GM12873 (cell line): ENCODE measurements around the gene PHACTR3.

Experiments used
- CTCF ChIP-seq: IDR thresholded peaks from 2 replicates; pipeline ENCODE4 v1.5.1; 2012; ENCODE audit warnings: low read depth, mild to moderate bottlenecking, moderate library complexity, low read length, control low read depth; ENCODE audit not compliant: insufficient read depth; ENCODE audit errors: missing control alignments

PHACTR3 gene

GRCh38 chr20:59825944-59826759 lies 221.8 kb downstream of the PHACTR3 start:
- TF ChIP-seq CTCF: no peak

GRCh38 chr20:59827138-59828056 lies 223.1 kb downstream of the PHACTR3 start:
- TF ChIP-seq CTCF: no peak

GRCh38 chr20:59828125-59829053 lies 224.0 kb downstream of the PHACTR3 start:
- TF ChIP-seq CTCF: no peak

- no peak for TF ChIP-seq CTCF
Observed at GRCh38 chr20:59829054-59829785, 224.9 kb downstream of the PHACTR3 start.

GRCh38 chr20:59829786-59830664 lies 225.7 kb downstream of the PHACTR3 start:
- TF ChIP-seq CTCF: no peak

GRCh38 chr20:59830665-59831023 lies 226.3 kb downstream of the PHACTR3 start:
- TF ChIP-seq CTCF: no peak
